GM08714 (cell line): ENCODE measurements around the gene TMTC2.

Experiments
- H3K4me3 ChIP-seq: fragments of 200-500 bp; sonication (Bioruptor generic); 2 replicates; pipeline ENCODE4 v1.5.1; 2014; ENCODE audit warnings: mild to moderate bottlenecking, low read length, inconsistent platforms
- ZNF274 ChIP-seq: IDR thresholded peaks from 2 replicates; pipeline ENCODE4 v1.6.1; 2012; ENCODE audit warnings: mild to moderate bottlenecking, low read depth, low read length

TMTC2 gene

GRCh38 chr12:82848845-82849244, 162.1 kb downstream of the TMTC2 start:
- no peak overlapping the region for H3K4me3 ChIP-seq
- TF ChIP-seq ZNF274: no peak

- no peak overlapping the region for H3K4me3 ChIP-seq
- TF ChIP-seq ZNF274: no peak
Observed at GRCh38 chr12:82852529-82852928, 165.8 kb downstream of the TMTC2 start.

DNA sequence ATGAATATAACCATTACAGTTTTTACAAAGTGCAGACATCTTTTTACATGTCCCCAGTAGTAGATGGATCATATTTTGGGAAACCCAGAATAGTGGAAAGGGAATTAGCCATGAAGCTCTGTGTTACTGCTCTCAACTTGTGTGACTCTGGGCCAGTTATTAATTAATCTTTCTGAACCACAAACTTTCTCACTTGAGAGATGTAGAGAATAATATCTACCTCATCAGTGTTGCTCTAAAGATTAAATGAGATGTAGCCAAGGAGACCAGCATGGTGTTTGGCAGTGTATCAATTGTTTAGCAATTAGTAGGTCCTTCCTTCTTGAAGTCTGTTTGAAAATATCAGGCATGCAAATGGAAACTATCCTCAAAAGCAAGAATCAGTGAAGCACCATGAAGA, 169.2 kb downstream of the TMTC2 start:
- no peak for TF ChIP-seq ZNF274
- no peak overlapping the region for H3K4me3 ChIP-seq

GRCh38 chr12:82857276-82857675, 170.6 kb downstream of the TMTC2 start:
- no peak for TF ChIP-seq ZNF274
- H3K4me3 ChIP-seq: no peak overlapping the region

DNA sequence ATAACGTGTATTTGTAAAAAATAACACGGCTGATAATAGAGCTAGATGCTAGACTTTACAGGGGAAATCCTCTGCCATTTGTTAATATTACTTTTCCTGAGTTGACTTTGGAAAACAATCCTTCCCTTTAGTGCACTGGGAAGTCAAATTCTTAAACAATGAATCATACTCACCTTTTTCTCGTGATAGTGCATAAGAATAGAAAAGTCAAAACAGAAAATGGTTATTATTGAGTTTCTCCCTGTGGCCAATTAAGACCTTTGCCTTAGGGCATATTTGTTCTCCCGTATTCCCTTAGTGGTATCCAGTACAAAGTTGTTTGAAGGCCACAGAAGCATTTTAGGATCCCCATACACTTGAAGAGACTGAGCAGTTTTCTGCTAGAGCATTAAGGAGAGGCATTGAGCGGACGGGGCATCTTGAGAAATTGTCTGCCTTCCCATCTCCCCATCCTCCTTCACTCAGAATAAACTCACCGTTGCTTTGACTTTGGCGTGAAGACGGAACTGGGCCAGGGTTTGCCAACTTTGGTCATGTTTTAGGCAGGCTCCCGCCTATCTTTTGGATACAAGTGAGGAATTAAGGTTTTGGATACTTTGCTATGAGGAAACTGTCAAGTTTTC, 171.3 kb downstream of the TMTC2 start:
- no peak overlapping the region for H3K4me3 ChIP-seq
- no peak for TF ChIP-seq ZNF274

- H3K4me3 ChIP-seq: no peak overlapping the region
- no peak for TF ChIP-seq ZNF274
Observed at GRCh38 chr12:82858534-82858917, 171.8 kb downstream of the TMTC2 start.

GRCh38 chr12:82862069-82862841, 175.5 kb downstream of the TMTC2 start:
- TF ChIP-seq ZNF274: no peak
- no peak overlapping the region for H3K4me3 ChIP-seq

DNA sequence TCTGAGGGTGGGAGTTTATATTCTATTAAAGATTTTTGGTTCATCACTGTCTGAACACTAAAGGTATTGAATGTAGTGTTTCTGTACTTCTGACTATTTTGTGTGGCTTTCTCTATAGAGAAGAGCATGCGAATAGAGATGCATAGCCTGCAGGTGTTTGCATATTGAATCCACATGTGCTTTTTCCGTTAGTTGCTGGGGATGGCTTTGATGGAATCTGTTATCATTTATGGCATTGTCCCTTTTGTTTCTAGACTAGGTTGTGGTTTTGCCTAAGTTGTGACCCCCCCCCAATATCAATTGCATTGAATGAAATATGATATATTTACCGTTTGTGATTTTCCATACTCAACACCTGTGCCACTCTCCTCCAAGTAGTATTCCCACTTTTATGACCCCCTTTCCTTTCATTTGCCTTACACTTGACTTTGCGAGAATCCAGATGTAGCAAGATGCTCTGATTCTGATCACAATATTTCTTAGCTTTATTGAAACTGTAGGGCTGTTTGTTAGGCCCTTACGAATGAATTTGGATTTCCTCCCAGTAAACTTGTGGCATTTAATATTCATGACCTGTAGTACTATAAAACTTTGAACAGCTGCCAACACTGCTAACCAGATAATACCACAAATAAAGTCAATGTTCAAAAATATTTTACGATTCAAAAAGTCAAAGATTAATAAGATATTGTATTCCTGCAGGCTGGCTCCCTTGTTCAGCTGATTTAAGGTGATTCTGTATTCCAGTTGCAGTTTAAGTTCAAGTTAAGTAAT, 176.4 kb downstream of the TMTC2 start:
- no peak overlapping the region for H3K4me3 ChIP-seq
- TF ChIP-seq ZNF274: no peak

DNA sequence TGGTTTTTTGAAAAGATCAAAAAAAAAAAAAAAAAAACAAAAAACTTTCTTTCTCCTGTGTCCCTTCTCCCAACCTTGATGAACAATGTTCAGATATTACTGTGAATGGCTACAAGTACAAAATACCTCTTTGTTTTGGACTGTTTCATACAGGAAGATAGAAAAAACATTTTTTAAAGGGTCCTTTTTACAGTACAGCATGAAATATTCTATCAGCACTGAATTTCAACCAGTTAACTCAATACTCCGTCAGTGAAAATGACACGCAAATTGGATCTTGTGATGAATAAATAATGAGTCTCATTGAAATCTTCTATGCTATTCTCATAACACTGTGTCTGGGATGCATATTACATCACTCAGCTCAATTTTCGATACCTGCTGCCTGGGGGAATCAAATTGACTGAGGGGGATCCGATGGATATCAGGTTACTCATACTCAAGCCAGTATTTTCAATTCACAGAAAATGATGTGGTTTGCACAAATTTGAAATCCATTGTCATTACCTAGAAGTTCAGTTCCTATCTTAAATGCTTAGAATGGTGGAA, 179.6 kb downstream of the TMTC2 start:
- TF ChIP-seq ZNF274: no peak
- no peak overlapping the region for H3K4me3 ChIP-seq

DNA sequence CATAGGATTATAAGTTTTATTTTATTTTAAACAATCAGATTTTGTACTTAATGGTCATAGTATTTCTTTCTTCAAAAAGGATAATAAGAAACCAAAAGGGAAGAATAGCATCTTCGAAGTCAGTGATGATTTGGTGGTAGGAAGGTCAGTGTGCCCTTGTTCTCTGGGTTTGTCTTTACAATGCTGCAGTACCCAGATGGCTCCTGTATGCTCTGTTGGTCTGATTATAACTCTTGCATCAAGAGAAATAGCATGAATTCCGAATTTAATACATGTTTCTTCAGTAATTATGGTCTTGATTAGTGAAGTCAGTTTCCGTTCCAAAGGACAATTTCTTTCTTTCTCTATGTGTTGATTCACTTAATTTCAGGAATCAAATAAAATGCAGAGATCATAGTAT, 180.2 kb downstream of the TMTC2 start:
- no peak for TF ChIP-seq ZNF274
- no peak overlapping the region for H3K4me3 ChIP-seq

- no peak for TF ChIP-seq ZNF274
- no peak overlapping the region for H3K4me3 ChIP-seq
Observed at GRCh38 chr12:82867762-82868500, 181.2 kb downstream of the TMTC2 start.

DNA sequence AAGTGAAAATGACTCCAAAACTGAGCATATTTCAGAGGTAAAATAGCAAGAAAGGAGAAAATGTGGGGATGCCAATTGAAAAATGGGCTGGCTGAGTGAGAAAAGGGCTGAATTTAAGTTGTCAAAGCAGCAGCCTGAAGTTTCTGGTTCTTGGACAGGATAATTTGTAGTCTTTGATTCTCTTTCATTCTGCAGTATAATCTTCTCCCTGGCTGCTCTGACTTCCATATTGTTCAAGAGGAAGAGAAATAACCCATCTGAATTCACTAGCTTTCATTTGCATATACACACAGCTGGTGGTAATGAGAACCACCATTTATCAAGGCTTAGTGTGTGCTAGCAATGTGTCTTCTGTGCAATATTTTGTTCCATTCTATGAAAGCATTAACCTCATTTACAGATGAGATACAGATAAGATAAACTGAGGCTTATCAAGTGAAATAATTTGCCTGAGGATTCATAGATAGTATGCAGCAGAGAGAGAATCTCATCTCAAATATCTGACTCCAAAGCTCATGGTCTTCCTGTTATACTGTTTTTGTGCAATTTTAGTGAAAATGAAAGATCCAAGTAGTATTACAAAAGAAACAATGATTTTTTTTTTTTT, 184.2 kb downstream of the TMTC2 start:
- TF ChIP-seq ZNF274: no peak
- no peak overlapping the region for H3K4me3 ChIP-seq

DNA sequence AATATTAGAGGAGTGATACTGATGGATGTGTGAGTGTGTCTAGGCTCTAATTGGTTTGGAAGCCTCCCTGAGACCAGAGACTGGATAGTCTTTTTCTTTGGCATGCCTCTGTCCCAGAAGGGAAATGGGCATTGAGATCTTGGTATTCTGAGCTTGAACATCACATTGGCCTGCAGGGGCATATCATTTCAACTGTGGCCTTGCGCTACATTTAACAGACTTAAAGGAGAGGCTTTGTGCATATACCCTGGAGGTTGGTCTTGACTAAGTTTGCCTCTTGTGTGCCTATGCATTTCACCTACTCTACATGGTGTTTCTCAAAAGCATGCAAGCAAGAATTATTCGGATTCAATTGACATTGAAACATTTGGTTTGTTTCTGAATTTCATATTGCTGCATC, 185.4 kb downstream of the TMTC2 start:
- no peak for TF ChIP-seq ZNF274

DNA sequence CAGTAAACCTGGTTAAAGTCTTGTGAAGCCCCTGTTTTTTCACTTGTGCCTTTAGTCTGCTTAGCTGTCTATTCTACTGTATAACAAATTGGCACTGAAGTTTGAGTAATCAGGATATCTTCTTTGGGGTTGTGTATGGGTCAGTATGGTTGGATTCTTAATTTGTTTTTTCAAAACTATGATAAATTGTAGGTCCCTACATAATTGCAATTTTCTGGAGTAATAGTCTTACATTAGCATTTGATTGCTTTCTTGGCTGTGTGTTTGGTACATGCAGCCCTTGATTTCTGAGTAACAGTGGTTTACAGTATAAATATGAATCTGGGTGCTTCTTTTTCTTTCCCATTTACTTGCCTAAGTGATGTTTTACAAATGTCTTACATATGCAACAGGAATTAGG, 186.6 kb downstream of the TMTC2 start:
- no peak overlapping the region for H3K4me3 ChIP-seq
- TF ChIP-seq ZNF274: no peak

More for the DNA sequence above, 185.4 kb downstream of the TMTC2 start:
- no peak overlapping the region for H3K4me3 ChIP-seq
